SU-DHL-6 (cell line): ENCODE measurements around the gene PLPP3.

Experiments
- H2AFZ ChIP-seq: fragments of 200-600 bp; sonication (generic); 2 replicates; pipeline ENCODE4 v1.6.1; 2014; ENCODE audit warnings: low read depth, mild to moderate bottlenecking, moderate library complexity, mixed read lengths, antibody characterized with exemption, low read length; ENCODE audit not compliant: severe bottlenecking
- H3F3A ChIP-seq: fragments of 200-600 bp; shearing (Covaris generic); 2 replicates; pipeline ENCODE4 v1.6.0; 2016; ENCODE audit warnings: antibody characterized with exemption, mild to moderate bottlenecking; ENCODE audit not compliant: insufficient read depth
- H3K27ac ChIP-seq: fragments of 200-600 bp; sonication (generic); 2 replicates; pipeline ENCODE4 v1.5.1; 2016; ENCODE audit warnings: low read depth, mild to moderate bottlenecking, low read length, moderate library complexity, mixed read lengths
- H3K27me3 ChIP-seq: fragments of 200-600 bp; sonication (generic), shearing (Covaris generic); 2 replicates; pipeline ENCODE4 v1.6.0; 2014; ENCODE audit warnings: mild to moderate bottlenecking, low read length
- H3K36me3 ChIP-seq: fragments of 200-600 bp; sonication (generic); 2 replicates; pipeline ENCODE4 v1.6.1; 2014; ENCODE audit warnings: mild to moderate bottlenecking, low read length, mixed read lengths
- H3K4me2 ChIP-seq: fragments of 300-600, 200-600 bp; shearing (Covaris generic), sonication (generic); 2 replicates; pipeline ENCODE4 v1.6.0; 2014; ENCODE audit warnings: low read length, low read depth, mild to moderate bottlenecking; ENCODE audit not compliant: poor library complexity, severe bottlenecking
- H3K4me3 ChIP-seq: fragments of 200-600 bp; sonication (generic); 2 replicates; pipeline ENCODE4 v1.5.1; 2014; ENCODE audit warnings: antibody characterized with exemption, low read length, mild to moderate bottlenecking, mixed read lengths; ENCODE audit not compliant: insufficient read depth, poor library complexity, severe bottlenecking
- H3K79me2 ChIP-seq: fragments of 200-600 bp; sonication (generic); 2 replicates; pipeline ENCODE4 v1.6.1; 2014; ENCODE audit warnings: mild to moderate bottlenecking, low read length, moderate library complexity; ENCODE audit not compliant: insufficient read depth
- H3K9ac ChIP-seq: fragments of 200-600 bp; sonication (generic); 2 replicates; pipeline ENCODE4 v1.7.0; 2014; ENCODE audit warnings: mild to moderate bottlenecking, low read length
- H3K9me2 ChIP-seq: fragments of 200-600 bp; sonication (generic); replicated peaks from 2 replicates; pipeline ENCODE4 v1.6.1; 2014; ENCODE audit warnings: low read length; ENCODE audit not compliant: insufficient read depth
- H3K9me3 ChIP-seq: fragments of 200-600 bp; sonication (generic); 2 replicates; pipeline ENCODE4 v1.6.1; 2014; ENCODE audit warnings: low read length, mixed read lengths; ENCODE audit not compliant: insufficient read depth
- H4K20me1 ChIP-seq: fragments of 200-600 bp; sonication (generic); 2 replicates; pipeline ENCODE4 v1.6.1; 2014; ENCODE audit warnings: low read depth, mild to moderate bottlenecking, antibody characterized with exemption, low read length, moderate library complexity, mixed read lengths
- CTCF ChIP-seq: fragments of 200-600 bp; sonication (generic); IDR thresholded peaks from one replicate; pipeline ENCODE4 v1.5.1; 2017; ENCODE audit warnings: antibody characterized with exemption, mild to moderate bottlenecking, low read length, moderate library complexity; ENCODE audit not compliant: insufficient read depth, poor library complexity, severe bottlenecking
- EZH2phosphoT487 ChIP-seq: fragments of 200-600 bp; sonication (generic), shearing (Covaris generic); conservative IDR thresholded peaks from 2 replicates; pipeline ENCODE4 v1.6.1; 2018; ENCODE audit warnings: mild to moderate bottlenecking, antibody characterized with exemption, low read length, moderate library complexity, mixed read lengths

PLPP3 gene

DNA sequence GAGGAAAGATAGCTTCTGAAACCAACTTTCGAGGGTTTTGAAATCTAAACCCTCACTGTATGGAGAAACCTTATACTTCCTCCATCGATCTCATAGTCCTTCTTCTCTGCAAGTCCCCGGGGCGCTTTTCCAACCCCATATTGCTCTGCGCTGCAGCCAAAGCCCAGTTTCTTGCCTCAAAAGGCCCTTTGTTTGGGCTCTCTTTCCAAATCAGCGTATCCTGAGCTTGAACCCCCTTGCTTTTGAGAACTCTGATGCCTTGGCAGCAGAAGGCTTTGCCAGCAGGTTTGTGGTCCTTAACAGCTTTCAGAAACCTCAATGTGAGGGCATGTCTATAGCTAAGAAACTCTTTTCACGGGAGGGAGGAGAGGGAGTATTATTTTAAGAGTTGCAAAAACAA, 21.6 kb downstream of the PLPP3 start:
- Histone ChIP-seq H3K4me2 (no peak overlapping the region), H4K20me1 (no peaks in the 10 kb centered on the region), H3K4me3 (no peak overlapping the region), H3K36me3 (no peaks in the 10 kb centered on the region), H3K9me3 (no peaks in the 10 kb centered on the region), H3K27me3 (no peaks in the 10 kb centered on the region), H3F3A (no peaks in the 10 kb centered on the region), H3K79me2 (no peaks in the 10 kb centered on the region), H3K9me2 (no peaks in the 10 kb centered on the region), H3K27ac (no peak overlapping the region), H2AFZ (no peak overlapping the region), H3K9ac (no peak overlapping the region)
- TF ChIP-seq CTCF (no peak), EZH2phosphoT487 (no peak)

DNA sequence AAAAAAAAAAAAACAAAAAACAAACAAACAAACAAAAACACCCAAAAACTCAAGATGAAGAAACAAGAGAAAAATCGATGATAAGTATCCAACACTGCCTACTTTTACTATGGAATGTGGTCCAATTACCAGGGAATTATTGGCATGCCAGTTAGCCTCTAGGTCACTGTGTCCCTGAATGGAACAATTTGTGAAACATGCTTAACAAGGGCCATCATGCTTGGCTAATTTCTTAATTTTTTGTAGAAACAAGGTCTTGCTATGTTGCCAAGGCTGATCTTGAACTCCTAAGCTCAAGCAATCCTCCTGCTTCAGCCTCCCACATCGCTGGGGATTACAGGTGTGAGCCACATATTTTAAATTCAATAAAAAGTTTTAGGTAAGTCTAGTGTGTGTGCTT, 23.9 kb downstream of the PLPP3 start:
- Histone ChIP-seq H2AFZ (no peak overlapping the region), H3K4me2 (no peak overlapping the region), H3K9me3 (no peaks in the 10 kb centered on the region), H3K36me3 (no peaks in the 10 kb centered on the region), H3F3A (no peaks in the 10 kb centered on the region), H3K9ac (no peak overlapping the region), H3K9me2 (no peaks in the 10 kb centered on the region), H3K4me3 (no peak overlapping the region), H3K79me2 (no peaks in the 10 kb centered on the region), H3K27me3 (no peaks in the 10 kb centered on the region), H3K27ac (no peak overlapping the region), H4K20me1 (no peaks in the 10 kb centered on the region)
- no peak for TF ChIP-seq EZH2phosphoT487
- no peak for TF ChIP-seq CTCF

GRCh38 chr1:56553046-56553445, 26.3 kb downstream of the PLPP3 start:
- Histone ChIP-seq H3K36me3 (no peaks in the 10 kb centered on the region), H4K20me1 (no peaks in the 10 kb centered on the region), H2AFZ (no peak overlapping the region), H3F3A (no peaks in the 10 kb centered on the region), H3K27me3 (no peaks in the 10 kb centered on the region), H3K79me2 (no peaks in the 10 kb centered on the region), H3K9me2 (no peaks in the 10 kb centered on the region), H3K9ac (no peak overlapping the region), H3K9me3 (no peaks in the 10 kb centered on the region), H3K4me3 (no peak overlapping the region), H3K4me2 (no peak overlapping the region), H3K27ac (no peak overlapping the region)
- TF ChIP-seq CTCF (no peak), EZH2phosphoT487 (no peak)

GRCh38 chr1:56552349-56552748, 27.0 kb downstream of the PLPP3 start:
- Histone ChIP-seq H3K9ac (no peak overlapping the region), H3F3A (no peaks in the 10 kb centered on the region)

More at GRCh38 chr1:56552349-56552748, 27.0 kb downstream of the PLPP3 start:
- no peaks in the 10 kb centered on the region for H3K79me2 ChIP-seq
- H2AFZ ChIP-seq = no peak overlapping the region
- no peaks in the 10 kb centered on the region for H3K9me3 ChIP-seq
- no peak overlapping the region for H3K4me3 ChIP-seq
- TF ChIP-seq EZH2phosphoT487 (no peak), CTCF (no peak)
- no peaks in the 10 kb centered on the region for H4K20me1 ChIP-seq
- H3K9me2 ChIP-seq = no peaks in the 10 kb centered on the region
- no peak overlapping the region for H3K27ac ChIP-seq
- H3K4me2 ChIP-seq = no peak overlapping the region
- no peaks in the 10 kb centered on the region for H3K36me3 ChIP-seq
- no peaks in the 10 kb centered on the region for H3K27me3 ChIP-seq
